DND-41 (cell line): Measurements from ENCODE around the gene ASTE1.

Experiments used
- ATAC-seq: fragments of 200-7000 bp; cut with Tn5 transposase; 3 replicates; pipeline ENCODE4 v1.9.1; 2021; ENCODE audit warnings: low read depth; ENCODE audit not compliant: insufficient read depth
- DNase-seq: peaks from one replicate; pipeline ENCODE4 v3.0.0-alpha.2; 2020
- H2AFZ ChIP-seq: 2 replicates; pipeline ENCODE4 v1.6.0; 2012; ENCODE audit warnings: low read depth, low read length
- H3K27ac ChIP-seq: 2 replicates; pipeline ENCODE4 v1.5.1; 2012; ENCODE audit warnings: low read length, inconsistent platforms
- H3K27me3 ChIP-seq: fragments of 200-600 bp; sonication (generic); 2 replicates; pipeline ENCODE4 v1.6.0; 2012; ENCODE audit warnings: low read length, mild to moderate bottlenecking, inconsistent platforms; ENCODE audit not compliant: insufficient read depth, poor library complexity
- H3K36me3 ChIP-seq: 2 replicates; pipeline ENCODE4 v1.5.1; 2012; ENCODE audit warnings: low read length, inconsistent platforms; ENCODE audit not compliant: insufficient read depth
- H3K4me1 ChIP-seq: 2 replicates; pipeline ENCODE4 v1.5.1; 2012; ENCODE audit warnings: mild to moderate bottlenecking, low read length; ENCODE audit not compliant: insufficient read depth
- H3K4me2 ChIP-seq: 2 replicates; pipeline ENCODE4 v1.6.0; 2012; ENCODE audit warnings: mild to moderate bottlenecking, moderate library complexity, low read length, inconsistent platforms; ENCODE audit not compliant: insufficient read depth
- H3K4me3 ChIP-seq, 2 experiments: fragments of 200-600 bp in 1 of 2; shearing (Covaris generic) in 1 of 2; 2 replicates each; pipeline ENCODE4 v1.5.1; 2012 to 2016; ENCODE audit warnings: inconsistent platforms in 2 of 2, low read length in 2 of 2, mild to moderate bottlenecking in 2 of 2, low read depth in 1 of 2, moderate library complexity in 1 of 2
- H3K79me2 ChIP-seq: 2 replicates; pipeline ENCODE4 v1.6.0; 2012; ENCODE audit warnings: low read length, inconsistent platforms; ENCODE audit not compliant: insufficient read depth
- H3K9ac ChIP-seq: 2 replicates; pipeline ENCODE4 v1.6.0; 2012; ENCODE audit warnings: low read depth, mild to moderate bottlenecking, inconsistent platforms, low read length, moderate library complexity
- H3K9me3 ChIP-seq: 2 replicates; pipeline ENCODE4 v1.5.1; 2012; ENCODE audit warnings: low read length, moderate library complexity, mild to moderate bottlenecking, inconsistent platforms; ENCODE audit not compliant: insufficient read depth, severe bottlenecking
- H4K20me1 ChIP-seq: 2 replicates; pipeline ENCODE4 v1.6.0; 2012; ENCODE audit warnings: low read length; ENCODE audit not compliant: insufficient read depth
- CTCF ChIP-seq: IDR thresholded peaks from 2 replicates; pipeline ENCODE4 v1.5.1; 2012; ENCODE audit warnings: borderline replicate concordance, low read length, moderate library complexity, mild to moderate bottlenecking; ENCODE audit not compliant: poor library complexity, severe bottlenecking; ENCODE audit errors: extremely low read depth
- EZH2 ChIP-seq: IDR thresholded peaks from 3 replicates; pipeline ENCODE4 v1.6.1; 2012; ENCODE audit warnings: borderline replicate concordance, low read depth, mild to moderate bottlenecking, moderate library complexity, low read length, inconsistent platforms; ENCODE audit not compliant: severe bottlenecking

The ASTE1 gene, protein sequence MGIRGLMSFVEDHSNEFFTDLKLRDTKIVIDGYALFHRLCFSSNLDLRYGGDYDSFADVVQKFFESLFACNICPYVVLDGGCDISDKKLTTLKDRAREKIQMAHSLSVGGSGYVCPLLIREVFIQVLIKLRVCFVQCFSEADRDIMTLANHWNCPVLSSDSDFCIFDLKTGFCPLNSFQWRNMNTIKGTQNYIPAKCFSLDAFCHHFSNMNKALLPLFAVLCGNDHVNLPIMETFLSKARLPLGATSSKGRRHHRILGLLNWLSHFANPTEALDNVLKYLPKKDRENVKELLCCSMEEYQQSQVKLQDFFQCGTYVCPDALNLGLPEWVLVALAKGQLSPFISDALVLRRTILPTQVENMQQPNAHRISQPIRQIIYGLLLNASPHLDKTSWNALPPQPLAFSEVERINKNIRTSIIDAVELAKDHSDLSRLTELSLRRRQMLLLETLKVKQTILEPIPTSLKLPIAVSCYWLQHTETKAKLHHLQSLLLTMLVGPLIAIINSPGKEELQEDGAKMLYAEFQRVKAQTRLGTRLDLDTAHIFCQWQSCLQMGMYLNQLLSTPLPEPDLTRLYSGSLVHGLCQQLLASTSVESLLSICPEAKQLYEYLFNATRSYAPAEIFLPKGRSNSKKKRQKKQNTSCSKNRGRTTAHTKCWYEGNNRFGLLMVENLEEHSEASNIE

GRCh38 chr3:131026321-131027151, at the start of gene ASTE1, which contains the start of gene NEK11:
Gene ASTE1, minus strand, starts transcription at chr3:131026825. Its CDS starts 1,519 bp downstream, at chr3:131025306.
Gene NEK11, plus strand, starts transcription at chr3:131026877. Its CDS starts 2,832 bp downstream, at chr3:131029709.
- Histone ChIP-seq H3K4me1 (peaks cover 55% of the 10 kb centered on the region), H3K36me3 (peaks cover 18% of the 10 kb centered on the region), H3K9me3 (no peaks in the 10 kb centered on the region), H3K4me3 (peak within 1 kb of the TSS; percentile 81 to 93), H3K79me2 (peaks cover 16% of the 10 kb centered on the region; the same call in 1 of the 2 replicates), H3K4me2 (peak within 1 kb of the TSS; percentile 93), H3K27ac (peak within 1 kb of the TSS; percentile 97), H3K27me3 (no peaks in the 10 kb centered on the region), H4K20me1 (no peaks in the 10 kb centered on the region), H2AFZ (peak within 1 kb of the TSS; percentile 99), H3K9ac (peak within 1 kb of the TSS; percentile 94)
- DNase-seq (peak; percentile 90), ATAC-seq (peak; percentile 97)
- TF ChIP-seq EZH2 (no peak), CTCF (no peak)

DNA sequence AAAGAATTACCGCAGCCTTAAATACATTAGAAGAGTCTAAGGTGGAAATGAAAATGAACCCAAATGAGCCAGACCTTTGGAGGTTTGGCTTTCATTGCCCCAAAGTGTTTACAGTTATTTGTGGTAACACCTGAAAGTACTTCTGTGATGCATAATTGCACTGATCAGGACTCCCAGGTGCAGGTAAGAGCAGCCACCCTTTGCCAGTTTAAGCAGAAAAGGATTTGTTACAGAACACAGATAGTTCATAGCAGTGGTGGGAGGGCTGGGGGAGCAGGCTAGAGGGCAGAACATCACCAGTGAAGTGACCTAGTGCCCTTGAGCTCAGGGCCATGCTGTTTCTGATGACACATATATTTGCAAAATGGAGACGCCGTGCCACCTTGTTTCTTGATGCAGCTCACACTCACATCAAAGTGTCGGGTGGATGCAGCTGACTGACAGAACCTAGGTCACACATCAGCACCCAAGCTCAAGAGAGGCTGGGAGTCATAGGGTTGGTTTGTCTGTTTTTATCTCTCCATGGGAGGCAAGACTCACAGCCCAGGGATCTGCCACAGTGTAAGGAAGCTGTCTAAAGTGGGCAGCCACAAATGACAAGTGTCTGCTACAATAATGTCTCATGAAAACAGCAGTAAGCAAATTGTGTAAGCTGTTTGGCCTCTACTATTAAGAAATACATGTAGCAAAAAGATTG, 49.2 kb upstream of the ASTE1 start:
- H3K27ac ChIP-seq: no peak overlapping the region
- no peak for DNase-seq

More for the DNA sequence above, 49.2 kb upstream of the ASTE1 start:
- H3K4me2 ChIP-seq: no peak overlapping the region
- H3K79me2 ChIP-seq: no peaks in the 10 kb centered on the region
- no peaks in the 10 kb centered on the region for H4K20me1 ChIP-seq
- TF ChIP-seq CTCF (no peak), EZH2 (no peak)
- no peaks in the 10 kb centered on the region for H3K27me3 ChIP-seq
- peaks cover 4% of the 10 kb centered on the region; the same call in 1 of the 2 replicates for H3K4me1 ChIP-seq
- no peaks in the 10 kb centered on the region for H3K36me3 ChIP-seq
- no peak for ATAC-seq
- H3K9ac ChIP-seq: no peak overlapping the region
- H3K4me3 ChIP-seq: no peak overlapping the region
- H3K9me3 ChIP-seq: no peaks in the 10 kb centered on the region
- H2AFZ ChIP-seq: no peak overlapping the region
